AG08395 (cell line): ENCODE measurements around the gene COMMD9.
A peak's percentile ranks its signal among the peaks of the same experiment; 100 is the strongest.

Experiments
- DNase-seq: peaks from one replicate; pipeline ENCODE4 v3.0.0; 2012; ENCODE audit warnings: mixed read lengths, low spot score

COMMD9 gene

DNA sequence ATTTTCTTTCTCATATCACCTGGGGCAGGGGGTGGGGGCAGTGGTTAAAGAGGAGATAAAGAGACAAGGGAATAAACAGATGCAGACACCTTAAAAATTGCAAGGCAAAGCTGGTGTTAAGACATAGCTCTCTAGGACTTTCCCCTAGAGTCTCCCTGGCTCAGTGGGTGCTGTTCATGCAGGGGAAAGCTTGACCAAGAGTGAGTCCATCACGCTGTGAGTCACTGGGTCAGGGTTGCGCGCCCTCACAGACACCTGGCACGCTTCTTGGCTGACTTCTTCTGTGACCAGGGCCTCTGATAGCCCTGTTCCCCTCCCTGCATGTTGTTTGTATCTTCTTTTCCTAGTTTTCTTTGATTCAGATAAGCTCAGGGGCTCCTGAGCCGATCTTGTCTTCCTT lies 31.9 kb downstream of the COMMD9 start:
- no peak for DNase-seq

DNA sequence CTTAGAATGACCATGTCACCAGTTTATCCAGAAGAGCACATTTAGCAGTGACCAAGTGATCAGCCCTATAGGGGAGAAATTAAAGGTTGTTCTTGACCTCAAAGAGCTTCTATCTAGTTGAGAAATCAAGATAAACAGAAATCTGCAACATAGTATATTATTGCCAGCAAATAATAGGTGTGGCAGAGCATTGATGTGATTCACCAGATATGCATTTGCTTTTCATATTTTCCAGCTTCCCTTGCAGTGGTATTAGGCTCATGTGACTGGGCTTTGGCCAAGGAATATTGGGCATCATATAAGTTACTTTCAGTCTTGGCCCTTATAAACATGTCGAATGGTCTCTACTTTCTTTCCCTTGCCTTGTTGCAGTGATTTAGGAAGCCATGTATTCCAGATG lies 34.5 kb downstream of the COMMD9 start:
- peak; percentile 22 for DNase-seq

DNA sequence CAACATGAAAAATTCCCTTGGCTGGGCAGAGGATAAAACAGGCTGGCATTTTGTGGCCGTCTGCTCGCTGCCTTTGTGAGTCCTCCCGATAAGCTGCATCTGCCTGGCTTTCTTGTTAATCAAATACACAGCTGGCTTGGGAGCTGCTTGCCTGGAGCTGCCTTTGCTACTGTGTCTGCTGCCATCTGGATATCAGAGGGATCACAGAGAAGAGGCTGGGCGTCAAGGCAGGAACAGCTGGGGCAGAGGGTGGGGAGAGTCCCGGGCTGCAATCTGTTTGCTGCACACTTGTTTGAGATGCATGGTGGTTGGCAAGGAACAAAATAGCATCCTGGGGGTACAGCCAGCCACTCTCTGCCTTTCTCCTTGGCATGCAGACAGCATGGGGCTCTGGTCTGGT lies 36.0 kb downstream of the COMMD9 start:
- DNase-seq: no peak

DNA sequence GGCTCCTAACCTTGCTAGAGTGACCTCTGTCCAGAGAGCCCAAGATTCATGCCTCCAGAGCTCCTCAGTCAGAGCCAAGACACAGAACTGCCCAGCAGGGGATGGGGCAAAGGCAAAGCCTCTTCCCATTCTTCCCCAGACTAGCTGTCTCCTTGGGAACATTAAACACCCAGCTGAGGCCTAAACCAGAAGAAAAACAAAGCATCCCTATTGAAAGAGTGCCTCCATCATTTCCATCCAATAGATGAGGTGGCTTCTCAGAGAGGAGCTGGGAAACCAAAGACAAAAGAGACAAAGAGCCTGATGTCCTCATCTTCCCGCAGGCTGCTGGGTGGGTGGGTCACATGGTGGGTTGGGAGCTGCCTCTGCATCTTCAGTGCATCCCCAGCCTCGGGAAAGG lies 37.4 kb downstream of the COMMD9 start:
- DNase-seq: no peak

DNA sequence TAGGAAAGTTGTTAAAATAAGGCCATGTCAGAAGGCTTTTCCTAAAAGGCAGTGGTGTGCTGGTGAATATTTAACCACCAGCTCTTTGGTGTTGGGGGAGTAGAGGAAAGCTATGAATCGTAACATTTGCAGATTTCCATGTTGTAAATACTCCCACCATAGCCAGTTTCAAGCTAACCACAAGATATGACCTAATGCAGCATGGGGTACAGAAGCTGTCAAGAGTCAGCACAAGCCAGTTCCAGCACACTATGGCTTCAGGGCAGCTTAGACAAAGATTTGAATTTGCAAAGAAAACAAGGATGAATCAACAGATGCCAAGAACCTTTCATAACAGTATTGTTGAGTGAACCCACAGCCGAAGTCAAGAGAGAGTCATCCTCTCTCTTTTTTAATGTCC lies 40.0 kb downstream of the COMMD9 start:
- DNase-seq: peak; percentile 76

DNA sequence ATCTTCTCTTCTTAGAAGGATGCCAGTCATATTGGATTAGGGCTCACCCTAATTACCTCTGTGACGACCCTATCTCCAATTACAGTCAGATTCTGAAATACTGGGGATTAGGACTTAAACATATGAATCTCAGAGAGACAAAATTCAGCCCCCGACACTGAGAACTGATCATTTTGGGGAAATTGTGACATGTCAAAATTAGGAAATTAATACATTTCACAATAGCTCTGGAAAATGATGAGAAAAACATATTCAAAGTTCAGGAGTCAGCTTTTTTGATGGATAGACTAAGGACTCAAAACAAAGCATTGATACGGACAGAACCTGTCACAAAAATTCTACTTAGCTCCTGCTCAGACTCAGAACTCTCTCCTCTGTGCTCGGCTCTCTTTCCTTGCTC lies 40.8 kb downstream of the COMMD9 start:
- no peak for DNase-seq

DNA sequence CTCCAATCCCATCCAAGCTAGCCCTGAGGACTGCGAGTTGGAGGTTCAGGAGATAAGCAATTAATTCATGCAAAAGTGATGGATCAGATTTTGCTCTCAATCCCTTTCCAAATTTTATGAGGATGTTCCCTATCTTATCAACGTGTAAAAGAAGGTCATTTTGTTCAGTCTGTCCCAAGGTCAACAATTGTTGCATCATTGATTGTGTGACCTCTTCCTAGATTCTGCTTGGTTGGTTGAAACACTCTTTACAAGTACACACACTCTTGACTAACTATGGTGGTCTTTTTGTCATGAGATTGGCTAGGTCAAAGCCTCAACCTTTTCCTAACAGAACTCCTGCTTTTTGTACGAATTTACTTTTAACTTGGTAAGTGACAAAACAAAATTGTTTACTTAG lies 41.7 kb downstream of the COMMD9 start:
- DNase-seq: no peak

DNA sequence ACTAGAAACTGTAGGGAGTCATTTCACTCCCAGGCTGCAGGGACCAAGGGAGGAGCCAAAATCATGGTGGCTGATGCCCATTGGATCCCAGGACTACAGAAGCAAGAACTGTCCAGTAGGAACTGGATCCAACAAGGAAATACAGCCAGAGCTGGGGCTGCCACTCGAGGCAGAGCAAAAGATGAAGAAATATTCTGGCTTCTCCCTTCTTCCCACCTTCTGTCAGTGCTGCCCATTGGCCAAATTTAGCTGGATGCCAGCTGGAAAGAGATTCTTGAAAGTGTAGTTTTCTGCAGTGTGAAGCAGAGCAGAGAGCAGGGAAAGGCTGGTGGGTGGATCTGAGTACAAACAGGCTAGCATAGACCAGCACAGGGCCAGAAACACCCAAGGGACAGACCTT lies 45.6 kb downstream of the COMMD9 start:
- DNase-seq: no peak

DNA sequence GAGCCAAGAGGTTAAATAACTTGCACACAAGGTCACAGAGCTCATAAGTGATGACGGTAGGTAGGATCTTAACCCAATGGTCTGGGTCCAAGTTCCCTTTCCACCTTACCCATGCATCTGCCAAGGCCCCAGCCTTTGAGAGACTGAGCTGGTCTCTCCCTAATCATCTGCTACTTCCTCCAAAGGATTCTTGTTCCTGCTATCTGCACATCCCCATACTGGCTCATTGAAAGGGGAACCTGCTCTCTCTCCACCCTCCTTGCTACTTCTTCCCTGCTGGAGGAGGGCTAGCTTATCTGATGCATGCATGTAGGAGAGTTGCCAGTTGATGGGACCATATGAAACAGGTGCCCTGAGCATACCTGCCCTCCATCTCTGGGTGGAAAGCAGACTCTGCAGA lies 47.7 kb downstream of the COMMD9 start:
- no peak for DNase-seq

DNA sequence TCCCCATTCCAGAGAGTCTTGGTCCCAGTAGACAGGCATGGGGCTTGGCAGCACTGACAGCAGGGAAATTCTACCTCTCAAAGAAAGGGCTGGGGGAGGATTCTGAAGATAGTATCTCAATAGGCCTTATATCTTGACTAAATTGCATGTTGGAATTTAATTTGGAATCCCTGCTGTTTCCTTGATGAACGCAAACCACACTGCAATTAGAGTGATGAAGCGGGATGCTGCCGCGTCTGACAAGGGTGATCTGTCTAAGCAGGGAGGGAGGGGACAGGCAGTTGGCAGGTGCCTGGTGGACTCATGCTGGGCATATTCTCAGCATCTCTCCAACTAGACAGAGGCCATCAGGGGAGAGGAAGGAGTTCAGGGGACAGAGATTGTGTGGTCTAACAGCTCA lies 48.4 kb downstream of the COMMD9 start:
- DNase-seq: no peak

DNA sequence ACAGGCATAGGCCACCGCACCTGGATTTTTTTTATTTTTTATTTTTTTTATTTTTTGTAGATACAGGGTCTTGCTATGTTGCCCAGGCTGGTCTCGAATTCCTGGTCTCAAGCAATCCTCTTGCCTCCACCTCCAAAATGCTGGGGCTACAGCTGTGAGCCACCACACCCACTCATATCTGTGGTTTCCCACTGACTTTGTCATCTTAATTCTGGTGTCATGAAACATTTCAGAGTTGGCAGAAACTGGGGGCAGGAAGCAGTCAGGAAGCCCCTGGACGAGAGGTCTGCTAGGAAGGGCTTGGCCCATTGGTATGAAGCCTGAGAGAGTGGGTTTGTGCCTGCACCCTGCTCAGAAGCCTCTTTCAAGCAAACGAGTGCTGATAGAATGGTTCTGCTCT lies 49.1 kb downstream of the COMMD9 start:
- DNase-seq: no peak

DNA sequence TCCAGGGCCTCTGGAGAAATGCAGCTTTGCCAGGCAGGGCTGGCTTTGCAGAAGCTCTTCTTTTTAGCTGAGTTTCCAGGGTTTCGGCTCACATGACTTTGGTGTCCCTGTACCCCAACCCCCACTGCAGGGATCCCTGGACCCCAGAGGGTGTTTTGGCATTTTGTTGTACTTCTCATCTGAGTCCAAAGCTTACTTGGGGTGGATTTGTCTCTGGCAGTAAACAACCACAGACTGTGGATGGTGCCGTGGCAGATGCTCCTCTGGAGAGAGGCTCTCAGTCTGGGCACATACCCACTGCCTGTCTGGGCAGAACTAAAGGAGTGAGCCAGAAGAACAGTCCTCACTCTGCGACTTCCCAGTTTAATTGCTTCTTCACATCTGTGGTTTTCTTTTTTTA lies 49.6 kb downstream of the COMMD9 start:
- no peak for DNase-seq

DNA sequence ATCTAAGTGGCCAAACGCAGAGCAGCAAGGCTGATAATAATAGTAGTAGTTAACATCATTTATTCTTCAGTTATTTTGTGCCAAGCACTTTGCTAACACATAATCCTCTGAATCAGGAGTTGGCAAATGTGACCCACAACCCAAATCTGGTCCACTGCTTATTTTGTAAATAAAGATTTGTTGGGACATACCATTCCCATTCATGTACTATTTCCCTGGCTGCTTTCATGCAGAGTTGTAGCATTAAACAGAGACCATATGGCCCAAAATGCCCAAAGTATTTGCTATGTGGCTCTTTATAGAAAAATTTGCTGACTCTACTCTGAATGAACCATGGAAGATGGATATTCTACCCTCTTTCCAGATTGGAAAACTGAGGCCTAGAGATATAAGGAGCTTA lies 50.3 kb downstream of the COMMD9 start:
- DNase-seq: no peak

DNA sequence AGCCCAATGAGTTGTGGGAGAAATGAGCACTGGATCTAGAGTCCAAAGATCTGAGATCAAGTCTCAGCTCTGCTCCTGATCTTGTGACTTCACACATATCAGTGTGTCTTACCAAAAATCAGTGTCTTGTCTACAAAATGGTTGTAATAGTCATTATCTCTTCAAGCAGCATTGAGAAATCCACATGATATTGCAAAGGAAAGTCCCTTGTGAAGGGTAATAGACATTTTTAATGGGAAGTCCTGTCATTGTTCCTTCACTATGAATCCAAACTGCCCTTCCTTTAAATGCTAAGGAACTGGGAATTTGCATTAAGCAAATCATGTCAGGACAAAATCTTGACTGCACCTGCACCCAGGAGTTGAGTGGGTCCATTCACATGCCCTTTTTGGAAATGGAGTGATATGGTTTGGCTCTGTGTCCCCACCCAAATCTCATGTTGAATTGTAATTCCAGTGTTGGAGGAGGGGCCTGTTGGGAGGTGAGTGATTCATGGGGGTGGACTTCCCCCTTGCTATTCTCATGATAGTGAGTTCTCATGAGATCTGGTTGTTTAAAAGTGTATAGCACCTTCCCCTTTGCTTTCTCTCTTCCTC lies 51.1 kb downstream of the COMMD9 start:
- no peak for DNase-seq

DNA sequence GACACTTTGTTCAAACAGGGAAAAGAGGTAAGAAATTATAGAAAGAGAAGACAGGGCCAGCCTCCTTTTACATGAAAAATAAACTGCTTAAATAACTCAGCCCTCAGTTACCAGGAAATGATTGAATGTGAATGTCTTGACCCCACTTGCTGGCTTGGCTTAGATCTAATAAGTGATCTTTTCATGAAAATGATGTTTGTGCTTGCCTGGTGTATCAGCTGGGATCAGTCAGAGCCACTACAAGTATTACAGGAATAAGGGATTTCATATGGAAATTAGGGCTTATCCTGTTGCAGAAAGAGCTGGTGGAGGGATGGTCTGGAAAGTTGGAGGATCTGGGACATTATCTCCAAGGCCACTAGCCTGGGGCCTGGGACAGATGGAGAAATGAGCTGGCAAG lies 51.8 kb downstream of the COMMD9 start:
- DNase-seq: no peak

DNA sequence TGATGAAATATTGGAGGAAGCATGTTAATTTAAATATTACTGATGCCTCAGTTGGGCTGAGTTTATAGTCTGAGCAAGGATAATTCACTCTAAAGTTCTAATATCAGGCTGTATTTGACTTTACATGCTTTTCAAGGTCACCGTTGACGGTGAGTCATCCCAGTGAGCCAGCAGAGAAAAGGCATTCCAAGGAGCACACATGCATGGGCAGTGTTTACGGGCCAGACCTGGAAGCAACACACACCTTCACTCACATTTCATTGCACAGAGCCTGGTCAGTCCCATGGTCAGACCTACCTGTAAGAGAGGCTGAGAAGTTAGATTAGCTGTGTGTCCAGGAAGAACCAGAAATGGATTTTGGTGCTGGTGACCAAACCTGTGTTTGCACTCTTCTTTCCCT lies 53.5 kb downstream of the COMMD9 start:
- DNase-seq: no peak

DNA sequence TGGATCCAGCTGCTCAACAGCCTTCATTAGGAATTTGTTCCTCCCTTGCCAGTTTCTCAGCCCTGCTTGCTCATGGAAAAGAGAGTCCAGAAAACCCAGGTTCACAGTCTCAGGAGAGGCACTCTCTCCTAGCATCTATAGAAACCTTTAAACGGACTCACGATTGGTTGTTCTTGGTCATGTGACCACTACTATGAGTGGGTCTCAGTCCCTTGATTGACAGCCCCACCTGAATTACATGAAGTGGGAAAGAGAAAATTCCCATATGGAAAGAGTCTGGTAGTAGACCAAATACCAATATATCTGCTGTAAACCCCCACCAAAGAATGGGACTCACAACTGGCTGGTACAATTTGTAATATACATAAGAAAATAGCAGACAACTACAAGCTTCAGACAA lies 54.4 kb downstream of the COMMD9 start:
- DNase-seq: no peak

DNA sequence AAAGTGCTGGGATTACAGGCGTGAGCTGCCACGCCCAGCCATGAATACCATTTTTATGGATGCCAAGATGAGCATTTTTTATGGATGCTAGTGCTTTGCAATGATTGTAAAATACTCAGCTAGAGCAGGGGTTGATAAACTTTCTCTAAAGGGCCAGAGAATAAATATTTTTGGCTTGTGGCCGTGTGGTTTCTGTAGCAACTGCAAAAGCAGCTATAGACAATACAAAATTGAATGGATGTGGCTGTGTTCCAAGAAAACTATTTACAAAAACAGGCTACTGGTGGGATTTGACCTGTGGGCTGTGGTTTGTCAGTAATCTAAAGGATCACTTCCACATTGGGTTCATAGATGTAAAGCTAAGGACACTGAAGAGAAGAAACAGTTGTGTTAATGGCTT lies 56.0 kb downstream of the COMMD9 start:
- no peak for DNase-seq

DNA sequence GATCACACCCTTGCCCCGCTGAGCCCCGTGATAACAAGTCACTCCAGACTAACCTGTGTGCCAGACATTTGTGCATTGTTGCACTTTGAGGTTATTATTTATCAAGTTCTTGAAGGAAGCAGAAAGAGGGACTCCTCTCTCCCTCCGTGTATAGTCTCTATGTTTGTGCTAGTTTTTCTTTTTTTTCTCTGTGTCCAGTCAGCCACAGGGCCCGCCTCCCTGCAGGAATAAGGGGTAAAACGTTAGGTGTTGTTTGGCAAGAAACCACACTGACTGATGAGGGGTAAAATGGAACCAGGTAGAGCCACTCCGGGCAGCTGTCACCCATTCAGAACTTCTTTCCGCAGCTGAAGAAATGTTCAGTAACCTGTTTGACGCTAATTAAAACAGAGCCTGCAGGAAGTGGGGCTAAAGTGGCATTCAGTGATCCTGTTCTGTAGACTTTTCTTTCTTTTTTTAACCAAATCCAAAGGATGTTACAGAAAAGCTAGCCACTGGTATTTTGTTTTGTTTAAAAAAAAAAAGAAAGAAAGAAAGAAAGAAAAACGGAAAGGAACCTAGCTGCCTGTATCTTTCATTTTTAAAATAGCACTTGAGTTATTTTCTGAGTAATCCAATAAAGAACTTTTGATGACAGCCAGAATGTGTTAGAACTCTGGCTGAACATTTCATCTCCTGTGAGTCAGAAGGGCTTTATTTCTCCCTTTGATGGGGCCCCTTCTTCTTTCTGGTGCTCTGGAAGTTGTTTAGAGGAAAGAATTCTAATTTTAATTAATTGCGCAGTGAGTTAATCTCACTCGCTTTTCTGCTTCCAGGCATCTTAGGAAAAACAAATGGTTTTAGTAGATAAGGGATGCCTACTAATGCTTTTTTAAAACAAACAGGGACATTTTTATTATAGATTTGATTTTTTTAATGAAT lies 58.2 kb downstream of the COMMD9 start:
- DNase-seq: peak; percentile 85

DNA sequence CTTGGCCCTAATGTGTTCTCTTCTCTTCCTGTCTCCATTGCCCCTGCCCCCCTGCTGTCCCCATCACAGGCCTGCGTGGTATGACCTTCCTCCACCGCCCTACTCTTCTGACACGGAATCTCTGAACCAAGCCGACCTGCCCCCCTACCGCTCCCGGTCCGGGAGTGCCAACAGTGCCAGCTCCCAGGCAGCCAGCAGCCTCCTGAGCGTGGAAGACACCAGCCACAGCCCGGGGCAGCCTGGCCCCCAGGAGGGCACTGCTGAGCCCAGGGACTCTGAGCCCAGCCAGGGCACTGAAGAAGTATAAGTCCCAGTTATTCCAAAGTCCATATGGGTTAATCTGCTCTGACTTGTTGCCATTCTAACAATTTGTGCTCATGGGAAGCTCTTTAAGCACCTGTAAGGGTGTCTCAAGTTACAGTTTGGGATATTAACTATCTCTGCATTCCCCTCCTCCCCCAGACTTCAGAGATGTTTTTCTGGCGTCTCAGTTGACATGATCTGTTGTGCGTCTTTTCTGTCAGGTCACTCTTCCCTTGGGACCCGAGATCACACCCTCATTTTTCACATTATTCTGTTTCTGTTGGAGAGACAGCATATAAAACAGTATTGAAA lies 60.0 kb downstream of the COMMD9 start:
- DNase-seq: no peak

DNA sequence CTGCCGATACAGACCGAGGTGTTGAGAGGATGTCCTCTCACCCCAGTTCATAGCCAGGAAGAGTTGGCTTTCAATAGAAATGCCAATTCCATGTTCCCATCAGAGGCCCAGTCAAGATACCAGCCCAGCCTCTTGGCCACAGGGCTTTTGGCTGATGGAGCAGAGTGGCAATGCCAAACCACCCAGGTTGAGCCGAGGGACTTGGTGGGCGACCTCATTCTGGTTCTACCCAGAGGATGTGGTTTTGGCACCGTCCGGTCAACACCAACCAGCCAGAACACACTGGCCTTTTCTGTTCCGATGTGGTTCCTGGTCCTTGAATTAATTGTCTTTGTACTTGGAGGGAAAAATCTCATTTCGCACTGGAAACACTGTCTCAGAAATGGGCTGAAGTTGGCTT lies 60.5 kb downstream of the COMMD9 start:
- DNase-seq: no peak

DNA sequence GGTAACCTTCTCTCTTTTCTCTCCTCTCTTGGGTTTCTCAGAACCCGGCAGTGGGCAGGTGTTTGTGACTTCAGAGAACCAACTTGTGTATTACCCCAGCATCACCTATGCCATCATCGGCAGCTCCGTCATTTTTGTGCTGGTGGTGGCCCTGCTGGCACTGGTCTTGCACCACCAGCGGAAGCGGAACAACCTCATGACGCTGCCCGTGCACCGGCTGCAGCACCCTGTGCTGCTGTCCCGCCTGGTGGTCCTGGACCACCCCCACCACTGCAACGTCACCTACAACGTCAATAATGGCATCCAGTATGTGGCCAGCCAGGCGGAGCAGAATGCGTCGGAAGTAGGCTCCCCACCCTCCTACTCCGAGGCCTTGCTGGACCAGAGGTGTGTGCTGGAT lies 62.2 kb downstream of the COMMD9 start:
- DNase-seq: no peak

DNA sequence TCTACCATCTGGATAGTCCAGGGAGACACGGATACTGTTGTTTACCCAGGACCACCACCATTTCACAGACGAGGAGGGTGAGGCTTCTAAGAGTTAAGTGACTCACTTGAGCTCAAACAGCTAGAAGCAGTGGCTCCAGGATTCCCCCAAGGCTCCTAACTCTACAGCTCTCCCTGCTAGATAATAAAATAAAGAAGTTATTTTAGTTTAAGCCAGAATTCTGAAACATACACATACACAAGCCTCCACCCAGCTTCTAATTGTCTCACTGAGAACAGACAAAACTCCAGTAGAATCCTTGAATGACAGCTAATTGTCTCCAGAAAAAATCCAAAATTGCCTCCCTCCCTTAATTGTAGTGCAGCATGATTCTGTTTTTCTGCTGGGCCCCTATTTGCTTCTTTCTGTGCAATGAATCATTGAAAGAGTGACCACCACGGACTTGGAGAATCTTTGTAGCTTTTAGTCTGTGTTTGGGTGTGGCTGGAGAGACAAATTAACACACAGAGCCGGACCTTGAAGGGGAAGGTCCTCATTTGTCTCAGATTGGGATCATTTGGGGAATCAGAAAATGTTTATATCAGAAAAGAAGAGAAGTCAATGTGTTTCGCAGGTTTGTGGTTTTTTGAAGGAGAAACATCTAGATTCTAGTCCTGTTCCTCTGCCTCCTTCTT lies 64.9 kb downstream of the COMMD9 start:
- DNase-seq: no peak
